ENCODE data around the gene TRDMT1.

Gene TRDMT1

GRCh38 chr10:17200912-17201793 lies at the start of gene TRDMT1:
TRDMT1 (minus strand) TSS chr10:17201672; CDS start chr10:17201634, 38 bp downstream.
- H3K27ac Mint-ChIP-seq = peak within 1 kb of the TSS; percentile 99
- peaks cover 19% of the 10 kb centered on the region for H3K36me3 Mint-ChIP-seq (ENCODE audit: low read depth)
- no peak for TF ChIP-seq CTCF (IDR thresholded peaks at IDR 0.05)
- peaks cover 54% of the 10 kb centered on the region for H3K4me1 Mint-ChIP-seq
- H3K9me3 Mint-ChIP-seq = peaks cover 16% of the 10 kb centered on the region
- no peaks in the 10 kb centered on the region for H3K27me3 Mint-ChIP-seq (ENCODE audit: low read depth, poor library complexity)
- H3K4me3 Mint-ChIP-seq = peak within 1 kb of the TSS; percentile 91
- DNase-seq = peak; percentile 89

GRCh38 chr10:17250736-17251135 lies 49.3 kb upstream of the TRDMT1 start:
- Mint-ChIP-seq H3K27me3 (ENCODE audit: low read depth, poor library complexity) (peaks cover 7% of the 10 kb centered on the region), H3K36me3 (ENCODE audit: low read depth) (peaks cover 13% of the 10 kb centered on the region), H3K9me3 (peaks cover 39% of the 10 kb centered on the region), H3K27ac (no peak overlapping the region), H3K4me1 (no peaks in the 10 kb centered on the region), H3K4me3 (no peak overlapping the region)
- DNase-seq = no peak
- no peak for TF ChIP-seq CTCF (IDR thresholded peaks at IDR 0.05)

GRCh38 chr10:17249820-17250219 lies 48.3 kb upstream of the TRDMT1 start:
- peak; percentile 32 for TF ChIP-seq CTCF (IDR thresholded peaks at IDR 0.05)

GRCh38 chr10:17248964-17249363 lies 47.5 kb upstream of the TRDMT1 start:
- no peak overlapping the region for H3K27ac Mint-ChIP-seq

More at GRCh38 chr10:17249820-17250219, 48.3 kb upstream of the TRDMT1 start:
- Mint-ChIP-seq H3K4me1 (no peaks in the 10 kb centered on the region), H3K27me3 (ENCODE audit: low read depth, poor library complexity) (peaks cover 7% of the 10 kb centered on the region), H3K9me3 (peaks cover 41% of the 10 kb centered on the region), H3K36me3 (ENCODE audit: low read depth) (peaks cover 13% of the 10 kb centered on the region), H3K27ac (no peak overlapping the region), H3K4me3 (no peak overlapping the region)
- DNase-seq = no peak

GRCh38 chr10:17247210-17247609 lies 45.7 kb upstream of the TRDMT1 start:
- no peaks in the 10 kb centered on the region for H3K4me1 Mint-ChIP-seq

More at GRCh38 chr10:17248964-17249363, 47.5 kb upstream of the TRDMT1 start:
- Mint-ChIP-seq H3K4me3 (no peak overlapping the region), H3K36me3 (ENCODE audit: low read depth) (peaks cover 6% of the 10 kb centered on the region), H3K4me1 (no peaks in the 10 kb centered on the region), H3K27me3 (ENCODE audit: low read depth, poor library complexity) (peaks cover 7% of the 10 kb centered on the region), H3K9me3 (peaks cover 32% of the 10 kb centered on the region)
- DNase-seq = no peak
- TF ChIP-seq CTCF (IDR thresholded peaks at IDR 0.05) = no peak

More at GRCh38 chr10:17247210-17247609, 45.7 kb upstream of the TRDMT1 start:
- peaks cover 3% of the 10 kb centered on the region for H3K27me3 Mint-ChIP-seq (ENCODE audit: low read depth, poor library complexity)
- peaks cover 6% of the 10 kb centered on the region for H3K36me3 Mint-ChIP-seq (ENCODE audit: low read depth)
- peaks cover 30% of the 10 kb centered on the region for H3K9me3 Mint-ChIP-seq
- H3K4me3 Mint-ChIP-seq = no peak overlapping the region
- no peak for TF ChIP-seq CTCF (IDR thresholded peaks at IDR 0.05)
- DNase-seq = no peak
- H3K27ac Mint-ChIP-seq = no peak overlapping the region

Measured in nephron progenitor cell (in vitro differentiated cells).